ENCODE results near the gene ACSL1.

GRCh38 chr4:184833046-184833838 is 7.5 kb upstream of the ACSL1 start:
- TF ChIP-seq CTCF (IDR thresholded peaks at IDR 0.05; ENCODE audit: low read depth, low read length) = no peak
- TF ChIP-seq EZH2phosphoT487 (IDR thresholded peaks at IDR 0.05; ENCODE audit: low read depth) = no peak

Measured in OCI-LY3 (cell line).